ENCODE results near the gene OBP2A.

DNA sequence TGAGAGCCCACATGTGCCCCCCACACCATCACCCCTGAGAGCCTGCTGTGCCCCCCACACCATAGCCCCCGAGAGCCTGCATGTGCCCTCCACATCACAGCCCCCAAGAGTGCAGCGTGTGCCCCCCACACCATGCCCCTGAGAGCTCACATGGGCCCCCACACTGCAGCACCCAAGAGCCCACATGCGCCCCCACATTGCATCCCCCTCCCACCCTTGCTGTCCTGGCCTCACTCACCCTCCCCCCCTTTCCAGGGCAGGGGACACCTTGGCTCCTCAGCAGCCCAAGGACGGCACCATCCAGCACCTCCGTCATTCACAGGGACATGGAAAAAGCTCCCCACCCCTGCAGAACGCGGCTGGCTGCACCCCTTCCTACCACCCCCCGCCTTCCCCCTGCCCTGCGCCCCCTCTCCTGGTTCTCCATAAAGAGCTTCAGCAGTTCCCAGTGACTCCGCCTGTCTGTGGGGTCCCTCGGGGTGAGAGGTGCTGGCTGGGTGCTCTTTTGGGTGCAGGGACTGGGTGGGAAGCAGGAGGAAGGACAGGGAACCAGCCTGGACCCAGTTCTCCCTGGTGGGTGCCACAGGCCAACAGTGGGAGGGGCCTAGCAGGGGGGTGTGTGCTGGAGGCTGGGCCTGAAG, 19.7 kb upstream of the OBP2A start:
- TF ChIP-seq, protein P1, sequence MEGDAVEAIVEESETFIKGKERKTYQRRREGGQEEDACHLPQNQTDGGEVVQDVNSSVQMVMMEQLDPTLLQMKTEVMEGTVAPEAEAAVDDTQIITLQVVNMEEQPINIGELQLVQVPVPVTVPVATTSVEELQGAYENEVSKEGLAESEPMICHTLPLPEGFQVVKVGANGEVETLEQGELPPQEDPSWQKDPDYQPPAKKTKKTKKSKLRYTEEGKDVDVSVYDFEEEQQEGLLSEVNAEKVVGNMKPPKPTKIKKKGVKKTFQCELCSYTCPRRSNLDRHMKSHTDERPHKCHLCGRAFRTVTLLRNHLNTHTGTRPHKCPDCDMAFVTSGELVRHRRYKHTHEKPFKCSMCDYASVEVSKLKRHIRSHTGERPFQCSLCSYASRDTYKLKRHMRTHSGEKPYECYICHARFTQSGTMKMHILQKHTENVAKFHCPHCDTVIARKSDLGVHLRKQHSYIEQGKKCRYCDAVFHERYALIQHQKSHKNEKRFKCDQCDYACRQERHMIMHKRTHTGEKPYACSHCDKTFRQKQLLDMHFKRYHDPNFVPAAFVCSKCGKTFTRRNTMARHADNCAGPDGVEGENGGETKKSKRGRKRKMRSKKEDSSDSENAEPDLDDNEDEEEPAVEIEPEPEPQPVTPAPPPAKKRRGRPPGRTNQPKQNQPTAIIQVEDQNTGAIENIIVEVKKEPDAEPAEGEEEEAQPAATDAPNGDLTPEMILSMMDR (IDR thresholded peaks at IDR 0.05; ENCODE audit: insufficient read depth, low read depth, low read length), result no peak
- no peak for TF ChIP-seq EZH2 (IDR thresholded peaks at IDR 0.05; ENCODE audit: insufficient read depth, low read length)
